DMS153 (cell line): ENCODE data around the gene PARD6A.
"Not testable (repeated sequence)": the region's sequence is repeated elsewhere in the genome, so short reads cannot be mapped to it uniquely, and the experiment has no call there.

ENCODE experiments used
- DNase-seq: peaks from one replicate; lab custom pipeline; 2025; lab: John Stamatoyannopoulos, UW

PARD6A gene

DNA sequence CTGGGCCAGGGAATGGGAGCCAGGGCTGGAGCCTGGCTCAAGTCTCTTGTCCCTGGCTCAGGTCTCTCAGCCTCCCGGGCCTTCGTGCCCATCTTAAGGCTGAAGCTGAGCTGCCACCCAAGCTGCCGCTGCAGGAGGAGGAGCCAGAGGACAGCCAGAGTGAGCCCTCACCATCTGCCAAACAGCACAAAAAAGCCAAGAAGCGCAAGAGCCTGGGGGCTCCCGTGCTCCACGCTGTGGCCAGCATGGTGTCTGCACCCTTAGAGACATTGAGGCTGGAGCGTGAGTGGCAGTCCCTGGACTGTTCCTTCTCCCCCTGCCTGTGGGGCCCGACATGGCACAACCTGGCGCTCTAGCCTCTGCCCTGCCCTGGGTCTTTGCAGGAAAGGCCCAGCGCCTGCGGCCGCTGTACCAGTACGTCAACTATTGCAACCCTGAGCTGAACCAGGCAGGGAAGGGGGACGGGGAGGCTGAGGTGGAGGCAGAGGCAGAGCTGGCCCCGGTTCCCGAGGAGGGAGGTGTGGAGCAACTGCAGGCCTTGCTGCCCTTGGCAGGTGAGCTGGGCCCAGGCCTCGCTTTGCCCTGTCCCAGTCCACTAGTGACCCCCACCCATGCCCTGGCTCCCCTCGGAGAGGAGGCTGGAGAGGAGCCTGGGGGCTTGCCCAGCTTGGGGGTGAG is 7.2 kb downstream of the PARD6A start:
- peak; percentile 90 for DNase-seq

DNA sequence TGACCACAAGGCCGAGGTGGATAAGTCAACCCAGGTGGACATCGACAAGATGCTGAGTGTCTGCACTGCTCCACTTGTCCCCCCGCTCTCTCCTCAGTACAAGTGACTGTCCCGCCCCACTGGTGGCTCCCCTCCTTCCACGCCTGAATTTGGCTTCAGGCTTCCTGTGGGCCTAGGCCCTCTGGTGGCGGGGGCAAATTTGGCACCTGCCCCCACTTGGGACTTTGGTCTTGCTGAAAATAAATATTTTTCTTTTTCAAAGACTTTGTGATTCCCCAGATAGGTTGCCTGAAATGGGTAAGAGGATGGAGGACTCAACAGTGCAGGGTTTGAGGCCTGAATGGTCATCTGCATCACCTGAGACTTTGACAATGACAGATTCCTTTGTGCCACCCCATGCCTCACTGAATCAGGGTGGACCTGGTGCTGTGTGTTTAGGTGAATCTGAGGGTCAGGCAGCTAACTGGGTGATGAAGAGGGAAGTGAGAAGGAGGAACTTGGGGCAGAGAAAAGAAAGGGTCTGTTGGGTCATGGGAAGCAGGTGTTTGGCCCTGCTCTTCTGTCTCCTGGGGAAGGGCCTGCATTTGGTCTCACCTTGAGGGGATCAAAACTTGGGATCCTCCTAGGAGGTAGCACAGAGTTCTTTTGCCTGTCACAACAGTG is 7.9 kb downstream of the PARD6A start:
- DNase-seq, result no peak

DNA sequence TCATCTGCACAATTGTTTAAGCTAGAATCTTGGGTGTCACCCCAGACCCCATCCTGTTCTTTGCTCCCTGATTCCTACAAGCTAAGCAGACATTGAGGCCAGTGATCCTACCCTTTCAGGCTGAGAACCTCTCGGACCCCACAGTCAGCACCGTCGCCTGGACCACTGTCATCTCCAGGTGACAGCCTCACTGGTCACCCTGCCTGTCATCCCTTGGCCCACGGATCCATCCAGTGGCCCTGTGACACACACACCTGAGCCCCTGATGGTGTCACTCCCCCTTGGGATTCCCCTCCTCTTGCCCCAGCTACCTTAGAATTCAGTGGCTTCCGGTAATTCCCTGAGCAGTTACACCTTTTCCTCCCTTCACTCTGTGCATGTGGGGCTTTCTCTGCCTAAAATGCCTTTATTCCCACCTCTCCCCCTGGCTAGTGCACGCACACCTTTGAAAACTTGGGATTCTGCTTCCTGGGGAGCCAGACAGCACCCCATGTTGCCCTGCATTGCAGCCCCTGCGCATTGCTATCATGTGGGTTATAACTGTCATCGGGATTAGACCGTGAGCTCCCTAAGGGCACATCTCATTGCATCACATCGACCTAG is 8.8 kb downstream of the PARD6A start:
- DNase-seq, result no peak

DNA sequence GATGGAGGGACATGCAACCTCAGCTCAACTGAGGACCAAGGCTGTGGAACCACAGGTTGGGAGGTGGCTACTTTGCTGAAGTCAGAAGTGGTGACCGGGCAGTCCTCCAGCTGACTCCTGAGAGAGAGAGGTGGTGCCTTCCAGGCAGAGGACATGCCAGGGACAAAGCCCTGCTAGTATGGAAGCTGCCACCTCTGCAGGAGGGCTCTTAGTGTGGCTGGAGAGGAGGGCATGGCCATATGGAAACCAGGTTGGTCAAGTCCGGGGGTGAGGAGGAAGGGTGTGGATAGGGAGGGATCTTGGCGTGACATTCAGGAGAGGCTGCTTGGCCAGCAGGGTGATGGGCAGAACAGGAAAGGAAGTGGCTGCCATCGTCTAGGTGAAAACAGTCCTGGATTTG is 11.5 kb downstream of the PARD6A start:
- DNase-seq, result no peak

DNA sequence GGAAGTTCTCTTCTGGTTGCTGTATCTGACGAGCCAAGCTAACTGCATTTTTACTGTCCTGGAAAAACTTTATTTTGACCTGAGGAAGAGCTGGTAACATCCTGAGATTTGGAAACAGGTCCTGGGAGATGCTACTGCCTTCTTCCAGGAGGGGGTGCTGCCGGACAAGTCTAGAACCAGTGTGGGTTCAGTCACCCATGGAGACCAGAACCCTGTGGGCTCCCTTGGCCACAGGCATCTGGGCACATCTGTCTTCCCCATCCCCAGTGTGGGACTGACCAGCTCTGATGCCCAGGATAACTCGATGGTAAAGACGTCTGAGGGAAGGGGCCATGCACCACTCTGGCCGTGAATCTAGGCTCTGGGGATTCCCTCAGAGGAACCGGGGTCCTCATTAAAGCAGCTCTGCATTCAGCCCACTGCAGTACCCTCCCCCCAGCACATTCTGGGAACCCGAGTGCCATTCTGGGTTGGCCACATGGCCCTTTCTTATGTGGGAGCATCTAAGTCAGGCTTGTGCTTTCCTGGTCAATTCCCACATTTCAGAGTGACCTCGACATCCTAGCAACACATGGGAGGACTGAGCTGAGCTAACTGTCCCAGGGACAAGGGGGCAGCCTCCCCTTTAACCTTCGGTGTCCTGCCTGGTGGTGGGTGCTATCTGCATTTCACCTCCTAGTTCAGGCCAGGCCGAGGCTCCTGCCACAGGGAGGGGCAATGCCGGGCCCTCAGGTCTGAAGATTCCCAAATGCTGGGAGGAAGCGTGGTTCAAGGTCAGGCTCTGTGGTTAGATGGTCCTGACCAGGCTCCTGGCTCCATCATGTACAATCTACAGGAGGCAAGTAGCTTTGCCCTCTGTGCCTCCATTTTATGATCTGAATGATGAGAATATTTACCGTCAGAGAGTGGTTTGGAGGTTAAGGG is 12.2 kb downstream of the PARD6A start:
- DNase-seq, result peak; percentile 28

DNA sequence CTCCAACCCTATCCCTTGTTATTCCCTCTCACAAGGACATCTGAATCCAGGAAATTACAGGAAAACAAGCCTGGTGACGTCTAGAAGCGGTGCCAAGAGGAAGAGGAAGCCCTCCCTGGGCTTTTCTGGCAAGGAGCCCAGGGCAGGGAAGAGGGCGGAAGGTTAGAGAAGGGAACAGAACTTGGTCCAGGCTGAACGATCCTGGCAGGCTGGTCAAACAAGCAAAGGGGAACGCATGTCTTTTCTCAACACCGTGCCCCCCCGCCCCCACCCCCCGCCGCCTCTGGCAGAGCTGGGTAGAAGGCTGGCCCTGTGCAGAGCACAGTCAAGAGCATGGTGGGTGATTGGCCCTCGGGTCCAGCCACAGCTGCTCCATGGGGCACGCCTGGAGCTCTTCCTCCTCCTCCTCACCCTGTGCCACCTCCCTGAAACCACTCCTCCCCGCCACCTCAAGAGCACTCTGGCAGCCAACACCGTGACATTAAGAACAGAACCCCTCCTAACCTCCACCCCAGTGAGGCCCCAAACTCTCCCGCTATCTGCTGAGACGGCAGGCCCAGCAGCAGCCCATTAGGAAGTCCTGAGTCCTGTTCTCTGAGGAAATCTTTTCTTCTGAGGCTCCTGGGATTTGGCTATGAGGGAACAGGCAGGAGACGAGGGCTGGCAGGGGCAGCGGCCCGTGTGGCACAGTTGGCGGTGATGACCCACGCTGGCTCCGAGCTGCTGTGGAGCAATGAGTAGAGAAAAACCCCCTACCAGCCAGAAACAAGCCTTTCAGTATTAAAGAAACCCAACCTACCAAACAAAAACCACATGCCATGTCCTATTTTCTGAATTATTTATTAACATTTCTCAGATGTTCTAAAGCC is 13.2 kb downstream of the PARD6A start:
- DNase-seq, result peak; percentile 73

DNA sequence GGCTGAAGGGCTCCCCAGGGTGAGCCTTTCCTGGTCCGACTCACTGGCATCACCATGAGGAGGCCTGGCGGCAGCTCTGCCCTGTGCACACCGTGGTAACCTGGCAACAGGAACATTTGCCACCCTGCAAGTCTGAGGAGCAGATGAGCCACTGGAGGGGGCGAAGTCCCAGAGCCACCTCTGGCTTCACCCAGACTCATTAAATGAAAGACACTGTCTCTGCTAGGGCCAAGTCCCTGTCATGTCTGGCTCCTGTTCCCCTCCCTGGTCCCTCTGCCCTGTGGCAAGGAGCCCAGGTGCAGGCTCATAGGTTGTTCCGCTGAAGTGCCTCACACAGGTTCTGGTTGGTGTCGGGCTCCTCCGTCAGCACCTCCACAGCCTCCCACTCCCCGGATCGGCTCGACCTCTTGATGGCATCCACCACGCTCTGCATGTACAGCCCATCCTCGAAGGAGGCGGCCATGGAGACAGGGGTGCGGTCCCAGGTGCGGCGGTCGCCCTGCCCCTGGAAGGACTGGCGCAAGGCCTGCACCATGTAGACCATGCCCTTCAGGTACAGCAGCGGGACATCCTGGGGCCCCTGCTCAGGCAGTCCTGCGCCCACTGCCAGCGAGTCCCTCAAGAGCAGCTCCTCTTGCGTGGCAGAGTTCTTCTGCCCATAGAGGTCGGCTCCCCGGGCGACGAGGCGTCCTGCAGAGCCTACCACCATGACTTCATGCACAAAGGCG is 14.3 kb downstream of the PARD6A start:
- DNase-seq, result peak; percentile 58

DNA sequence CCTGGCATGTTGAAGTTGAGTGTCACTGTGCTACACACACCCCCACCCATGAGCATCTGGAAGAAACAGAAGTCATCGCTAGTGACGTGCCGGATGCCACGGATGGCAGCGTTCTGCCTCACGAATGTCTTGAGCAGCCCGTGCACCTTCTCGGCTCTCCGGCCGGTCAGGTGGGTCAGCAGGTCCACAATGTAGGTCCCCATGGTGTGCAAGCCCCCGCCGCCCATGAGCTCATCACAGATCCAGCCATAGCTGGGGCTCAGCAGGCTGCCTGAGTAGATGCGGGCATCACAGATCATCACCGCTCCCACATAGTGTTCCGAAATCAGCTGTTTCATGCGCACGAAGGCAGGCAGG is 14.8 kb downstream of the PARD6A start:
- DNase-seq, result no peak

DNA sequence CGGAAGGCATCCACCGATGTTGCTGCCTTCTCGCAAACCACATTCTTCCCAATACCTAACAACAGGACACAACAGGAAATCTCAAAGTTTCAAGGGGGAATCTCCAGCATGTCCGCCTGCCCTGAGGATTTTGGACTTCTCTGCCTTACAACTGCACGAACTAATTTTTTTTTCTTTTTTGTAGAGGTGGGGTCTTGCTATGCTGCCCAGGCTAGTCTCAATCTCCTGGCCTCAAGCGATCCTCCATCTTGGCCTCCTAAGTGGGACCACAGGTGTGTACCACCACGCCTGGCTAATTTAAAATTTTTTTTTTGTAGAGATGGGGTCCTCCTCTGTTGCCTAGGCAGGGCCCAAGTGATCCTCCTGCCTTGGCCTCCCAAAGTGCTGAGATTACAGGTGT is 15.2 kb downstream of the PARD6A start:
- no peak for DNase-seq

DNA sequence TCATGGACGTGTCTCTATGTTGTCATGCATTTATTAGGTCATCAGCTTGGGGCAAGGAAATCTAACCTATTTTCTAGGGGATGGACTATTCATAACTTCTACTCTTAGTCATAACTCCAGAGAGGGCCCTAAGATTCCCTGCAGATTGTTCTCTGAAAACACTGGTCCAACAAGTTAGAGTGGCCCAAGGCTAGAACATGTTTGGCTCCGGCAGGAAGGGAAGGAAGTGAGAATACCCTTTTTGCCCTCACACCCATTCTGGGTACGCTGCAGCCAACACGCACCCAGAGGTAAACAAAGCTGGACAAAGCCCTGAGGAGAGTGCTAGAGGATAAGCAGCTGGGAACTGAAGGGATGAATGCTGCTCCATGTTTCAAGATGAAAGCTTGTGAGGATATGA is 15.8 kb downstream of the PARD6A start:
- no peak for DNase-seq

DNA sequence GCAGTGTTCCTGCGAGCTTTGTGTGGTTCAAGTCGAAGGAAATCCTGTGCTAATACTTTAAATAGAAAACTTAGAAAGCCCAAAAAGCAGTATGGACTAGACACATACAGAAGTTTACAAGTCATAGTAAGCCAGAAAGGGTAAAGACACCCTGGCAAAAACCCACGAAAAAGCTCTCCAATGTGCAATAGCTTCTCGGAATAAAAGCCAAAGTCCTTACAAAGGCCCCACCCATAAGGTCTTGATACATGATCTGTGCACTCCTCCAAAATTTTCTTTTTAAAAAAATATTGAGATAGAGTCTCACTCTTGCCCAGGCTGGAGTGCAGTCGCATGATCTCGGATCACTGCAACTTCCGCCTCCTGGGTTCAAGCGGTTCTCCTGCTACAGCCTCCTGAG is 16.2 kb downstream of the PARD6A start:
- DNase-seq, result no peak

DNA sequence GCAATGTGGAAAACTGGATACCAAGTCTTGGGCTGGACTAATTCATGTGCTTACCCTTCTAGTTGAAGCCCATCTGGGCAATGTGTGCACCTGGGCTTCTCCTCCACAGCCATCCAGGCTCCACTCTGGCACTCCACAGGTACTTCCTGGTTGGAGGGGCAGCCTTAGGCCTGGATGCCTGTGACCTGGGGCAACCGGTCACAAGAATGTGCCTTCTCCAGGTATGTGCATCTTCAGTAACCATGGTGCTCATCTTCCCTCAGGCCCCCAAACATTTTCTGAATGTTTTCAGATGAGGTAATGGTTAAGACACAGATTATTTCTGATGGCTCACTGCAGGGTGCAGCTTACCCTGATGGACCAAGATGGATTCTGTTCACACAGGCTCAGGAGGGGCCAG is 17.0 kb downstream of the PARD6A start:
- no peak for DNase-seq

DNA sequence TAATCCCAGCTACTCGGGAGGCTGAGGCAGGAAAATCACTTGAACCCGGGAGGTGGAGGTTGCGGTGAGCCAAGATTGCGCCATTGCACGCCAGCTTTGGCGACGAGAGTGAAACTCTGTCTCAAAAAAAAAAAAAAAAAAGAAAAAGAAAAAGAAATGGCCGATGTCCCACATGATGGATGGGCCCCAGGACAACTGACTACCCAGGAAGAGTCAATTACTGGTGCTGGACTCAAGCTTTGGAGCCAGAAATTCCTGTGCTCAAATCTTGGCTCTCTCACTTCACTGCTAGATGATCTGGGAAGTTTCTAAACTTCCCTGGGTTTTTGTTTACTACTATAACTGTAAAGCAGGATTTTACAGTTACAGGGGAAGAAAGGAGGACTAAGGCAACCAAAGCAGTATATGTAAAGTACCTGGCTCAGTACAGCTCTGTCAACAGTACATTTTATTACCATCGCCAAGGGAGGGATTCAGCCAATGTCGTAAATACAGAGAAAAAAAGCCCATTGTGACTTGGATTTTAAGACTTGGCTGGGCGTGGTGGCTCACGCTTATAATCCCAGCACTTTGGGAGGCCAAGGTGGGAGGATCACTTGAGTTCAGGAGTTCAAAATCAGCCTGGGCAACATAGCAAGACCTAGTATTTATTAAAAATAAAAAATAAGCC is 17.7 kb downstream of the PARD6A start:
- DNase-seq, result peak; percentile 7

DNA sequence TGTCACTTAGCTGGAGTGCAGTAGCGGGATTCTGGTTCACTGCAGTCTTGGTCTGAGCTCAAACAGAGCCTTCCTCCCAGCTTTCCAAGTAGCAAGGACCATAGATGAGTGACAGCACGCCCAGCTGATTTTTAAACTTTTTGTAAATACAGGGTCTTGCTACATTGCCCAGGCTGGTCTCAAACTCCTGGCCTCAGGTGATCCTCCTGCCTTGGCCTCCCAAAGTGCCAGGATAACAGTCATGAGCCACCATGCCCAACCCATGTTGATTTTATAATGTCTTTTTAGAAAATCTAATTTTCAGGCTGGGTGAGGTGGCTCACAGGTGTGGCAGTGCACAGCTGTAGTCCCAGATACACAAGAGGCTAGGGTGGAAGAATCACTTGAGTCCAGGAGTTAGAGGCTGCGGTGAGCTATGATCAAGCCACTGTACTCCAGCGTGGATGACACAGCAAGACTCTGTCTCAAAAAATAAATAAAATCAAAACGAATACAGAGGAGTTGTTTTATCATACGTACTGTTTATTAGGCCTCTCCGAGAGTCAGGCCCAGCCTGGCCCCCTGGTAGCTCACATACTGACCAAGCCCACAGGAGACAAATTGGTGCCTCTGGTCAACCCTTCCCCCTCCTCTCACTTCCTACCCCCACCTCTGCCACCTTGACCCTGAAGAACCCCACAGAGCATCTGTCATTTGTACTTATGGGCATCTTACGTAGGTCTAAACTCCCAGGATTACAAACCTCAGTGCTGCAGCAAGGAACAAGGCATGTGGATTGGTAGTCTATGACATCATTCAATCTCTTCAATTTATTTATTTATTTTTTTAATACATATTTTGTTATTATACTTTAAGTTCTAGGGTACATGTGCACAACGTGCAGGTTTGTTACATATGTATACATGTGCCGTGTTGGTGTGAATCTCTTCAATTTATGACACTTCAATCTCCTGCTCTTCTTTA is 19.5 kb downstream of the PARD6A start:
- no peak for DNase-seq

DNA sequence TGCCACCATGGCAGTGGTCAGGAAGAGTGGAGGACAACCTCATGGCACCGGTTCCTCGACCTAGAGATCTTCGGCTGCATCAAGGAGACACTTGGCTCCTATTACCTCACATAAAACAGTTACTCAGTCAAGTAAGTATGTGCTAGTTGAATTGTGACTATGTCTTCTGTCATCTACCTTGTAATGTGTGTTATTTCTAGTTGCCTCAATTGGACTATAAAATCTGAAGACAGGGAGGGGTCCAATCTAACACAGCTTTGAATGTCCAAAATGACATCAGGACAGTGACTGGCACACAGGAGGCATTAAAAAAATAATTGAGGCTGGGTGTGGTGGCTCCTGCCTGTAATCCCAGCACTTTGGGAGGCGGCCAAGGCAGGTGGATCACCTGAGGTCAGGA is 23.0 kb downstream of the PARD6A start:
- no peak for DNase-seq

DNA sequence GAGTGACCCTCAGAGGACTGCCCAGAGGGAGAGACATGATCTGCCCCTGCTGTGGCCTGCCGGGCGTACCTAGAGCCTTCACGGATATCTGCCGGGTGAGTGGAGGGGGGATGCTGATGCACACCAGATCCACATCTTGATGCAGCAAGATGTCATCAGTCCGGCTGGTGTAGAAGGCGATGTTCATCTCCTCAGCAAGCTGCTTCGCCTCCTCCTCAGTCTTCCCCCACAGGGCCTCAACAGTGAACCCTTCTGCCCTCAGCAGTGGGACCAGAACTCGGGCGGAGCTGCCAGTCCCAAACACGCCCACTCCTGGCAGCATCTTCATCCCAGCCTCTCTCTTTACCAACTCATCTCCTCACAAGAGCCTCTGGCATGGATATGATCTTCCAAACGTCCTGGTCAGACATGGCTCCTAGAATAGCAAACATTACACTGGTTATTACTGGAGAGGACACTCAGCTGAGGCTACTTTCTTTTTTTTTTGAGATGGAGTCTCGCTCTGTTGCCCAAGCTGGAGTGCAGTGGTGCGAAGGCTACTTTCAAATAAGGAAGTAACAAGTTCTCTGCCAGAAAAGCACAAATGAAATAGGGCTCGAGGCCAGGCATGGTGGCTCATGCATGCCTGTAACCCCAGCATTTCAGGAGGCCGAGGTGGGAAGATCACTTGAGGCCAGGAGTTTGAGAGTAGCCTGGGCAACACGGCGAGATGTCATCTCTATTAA is 24.8 kb downstream of the PARD6A start:
- DNase-seq, result no peak

DNA sequence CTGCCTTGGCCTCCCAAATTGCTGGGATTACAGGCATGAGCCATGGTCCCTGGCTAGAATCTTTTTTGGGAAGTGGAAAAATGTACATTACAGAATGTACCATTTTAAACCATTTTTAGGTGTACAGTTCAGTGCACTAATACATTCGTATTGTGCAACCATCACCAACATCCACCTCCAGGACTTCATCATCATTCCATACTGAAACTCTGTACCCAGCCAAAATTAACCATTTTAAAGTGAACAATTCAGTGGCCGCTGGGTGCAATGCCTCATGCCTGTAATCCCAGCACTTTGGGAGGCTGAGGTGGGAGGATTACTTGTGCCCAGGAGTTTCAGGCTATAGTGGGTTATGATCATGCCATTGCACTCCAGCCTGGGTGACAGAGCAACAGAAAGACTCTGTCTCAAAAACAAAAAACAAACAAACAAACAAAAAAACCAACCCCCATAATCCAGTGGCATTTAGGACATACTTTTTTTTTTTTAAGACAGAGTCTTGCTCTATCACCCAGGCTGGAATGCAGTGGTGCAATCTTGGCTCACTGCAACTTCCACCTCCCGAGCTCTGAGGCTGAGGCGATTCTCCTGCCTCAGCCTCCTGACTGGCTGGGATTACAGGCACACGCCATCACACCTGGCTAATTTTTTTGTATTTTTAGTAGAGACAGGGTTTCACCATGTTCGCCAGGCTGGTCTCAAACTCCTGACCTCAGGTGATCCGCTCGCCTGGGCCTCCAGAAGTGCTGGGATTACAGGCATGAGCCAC is 32.9 kb downstream of the PARD6A start:
- not testable (repeated sequence) for DNase-seq

DNA sequence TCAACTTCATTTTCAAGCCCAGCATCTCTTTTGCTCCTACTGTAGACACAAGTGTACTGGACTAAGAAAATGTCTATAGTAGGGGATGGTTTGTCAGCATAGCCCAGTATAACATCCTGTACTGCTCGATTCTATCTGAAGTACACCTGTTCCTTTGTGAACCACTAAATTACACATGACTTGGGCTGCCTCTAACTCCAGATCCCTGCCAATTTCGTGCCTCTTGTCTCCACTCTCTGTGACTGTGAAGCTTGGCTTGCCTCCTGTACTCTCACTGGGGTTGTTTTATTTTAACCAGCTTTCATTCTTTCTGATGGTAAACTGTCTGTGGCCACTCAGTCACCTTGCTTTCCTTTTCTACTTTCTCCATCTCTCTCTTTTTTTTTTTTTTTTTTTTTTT is 33.9 kb downstream of the PARD6A start:
- DNase-seq, result no peak
